GM12873 (cell line): ENCODE measurements around the gene FREM1.

Source experiments
- TF ChIP-seq, protein P1 (sequence below): IDR thresholded peaks from 2 replicates; pipeline ENCODE4 v1.5.1; 2012; ENCODE audit warnings: low read depth, mild to moderate bottlenecking, moderate library complexity, low read length, control low read depth; ENCODE audit not compliant: insufficient read depth; ENCODE audit errors: missing control alignments

Gene FREM1

DNA sequence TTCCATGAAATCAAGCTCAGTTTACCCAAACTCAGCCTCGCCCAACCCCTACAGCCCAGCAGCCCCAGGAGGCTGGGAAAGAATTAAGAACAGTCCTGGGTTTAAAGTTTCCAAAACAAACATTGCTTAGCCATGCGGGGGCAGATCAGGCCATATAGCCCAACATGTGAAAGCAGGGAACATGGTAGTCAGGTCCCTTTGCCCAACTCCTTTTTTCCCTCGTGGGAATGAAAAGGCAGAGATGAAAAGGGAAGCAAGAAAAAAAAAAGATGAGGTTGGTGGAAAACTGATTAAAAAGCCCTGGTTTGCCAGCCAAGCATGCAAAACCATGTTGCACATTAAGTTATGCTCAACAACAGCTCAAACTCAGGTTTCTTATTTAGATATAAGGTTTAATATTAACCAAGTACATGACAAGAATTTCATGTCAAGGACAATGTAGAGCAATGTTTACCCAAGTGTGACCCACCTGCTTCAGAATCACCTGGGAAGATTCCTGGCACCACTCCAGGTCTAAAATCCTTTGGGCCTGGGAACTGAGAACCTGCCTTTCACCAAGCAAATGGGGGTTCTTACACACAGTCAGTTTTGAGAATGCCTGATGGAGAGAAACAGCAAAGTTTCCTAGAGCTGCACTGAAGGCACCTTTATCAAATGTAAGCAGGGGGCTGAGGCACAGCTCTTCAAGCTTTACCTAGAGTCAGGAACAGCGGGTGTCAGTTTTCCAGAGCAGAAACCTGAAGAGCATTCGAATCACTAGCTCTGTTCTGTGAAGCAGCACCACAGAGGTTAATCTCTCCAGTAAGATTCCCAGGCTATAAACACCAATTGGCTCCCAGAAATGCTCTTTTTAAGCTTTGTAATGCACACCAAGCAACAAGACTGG, 1.7 kb downstream of the FREM1 start:
- TF ChIP-seq, protein P1, sequence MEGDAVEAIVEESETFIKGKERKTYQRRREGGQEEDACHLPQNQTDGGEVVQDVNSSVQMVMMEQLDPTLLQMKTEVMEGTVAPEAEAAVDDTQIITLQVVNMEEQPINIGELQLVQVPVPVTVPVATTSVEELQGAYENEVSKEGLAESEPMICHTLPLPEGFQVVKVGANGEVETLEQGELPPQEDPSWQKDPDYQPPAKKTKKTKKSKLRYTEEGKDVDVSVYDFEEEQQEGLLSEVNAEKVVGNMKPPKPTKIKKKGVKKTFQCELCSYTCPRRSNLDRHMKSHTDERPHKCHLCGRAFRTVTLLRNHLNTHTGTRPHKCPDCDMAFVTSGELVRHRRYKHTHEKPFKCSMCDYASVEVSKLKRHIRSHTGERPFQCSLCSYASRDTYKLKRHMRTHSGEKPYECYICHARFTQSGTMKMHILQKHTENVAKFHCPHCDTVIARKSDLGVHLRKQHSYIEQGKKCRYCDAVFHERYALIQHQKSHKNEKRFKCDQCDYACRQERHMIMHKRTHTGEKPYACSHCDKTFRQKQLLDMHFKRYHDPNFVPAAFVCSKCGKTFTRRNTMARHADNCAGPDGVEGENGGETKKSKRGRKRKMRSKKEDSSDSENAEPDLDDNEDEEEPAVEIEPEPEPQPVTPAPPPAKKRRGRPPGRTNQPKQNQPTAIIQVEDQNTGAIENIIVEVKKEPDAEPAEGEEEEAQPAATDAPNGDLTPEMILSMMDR = no peak

DNA sequence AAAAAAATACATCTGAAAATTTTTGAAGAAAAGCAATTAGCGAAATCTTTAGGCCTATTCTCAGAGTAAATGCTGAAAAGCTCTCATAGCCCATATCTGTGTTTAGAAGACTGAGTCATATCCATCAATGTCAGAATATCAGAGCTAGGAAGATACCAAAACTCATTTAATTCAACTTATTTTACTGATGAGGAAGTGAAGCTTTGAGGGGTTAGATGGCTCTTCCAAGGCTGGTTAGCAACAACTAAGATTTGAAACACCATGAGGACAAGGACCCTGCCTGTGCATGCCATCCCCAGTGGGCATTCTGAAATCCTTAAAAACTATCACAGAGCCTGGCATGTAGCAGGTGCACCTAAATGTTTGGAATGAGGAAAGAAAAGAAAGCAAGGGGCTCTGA, 2.5 kb downstream of the FREM1 start:
- TF ChIP-seq, protein P1 = no peak

DNA sequence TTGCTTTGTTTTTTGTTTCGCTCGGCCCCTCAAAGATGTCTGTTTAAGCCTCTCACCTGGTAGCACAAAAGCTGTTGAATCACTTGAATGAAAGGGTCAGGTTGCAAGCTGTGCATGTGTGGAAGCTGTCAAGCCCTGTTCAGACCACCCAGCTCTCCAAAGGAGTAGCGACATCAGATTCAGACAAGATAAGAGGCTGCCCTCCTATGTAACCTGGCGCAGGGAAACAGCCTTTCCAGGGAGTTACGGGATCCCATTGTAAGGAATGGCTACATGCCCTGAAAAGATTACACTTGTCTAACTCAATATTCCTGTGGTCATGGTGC, 2.9 kb downstream of the FREM1 start:
- TF ChIP-seq, protein P1 = no peak

DNA sequence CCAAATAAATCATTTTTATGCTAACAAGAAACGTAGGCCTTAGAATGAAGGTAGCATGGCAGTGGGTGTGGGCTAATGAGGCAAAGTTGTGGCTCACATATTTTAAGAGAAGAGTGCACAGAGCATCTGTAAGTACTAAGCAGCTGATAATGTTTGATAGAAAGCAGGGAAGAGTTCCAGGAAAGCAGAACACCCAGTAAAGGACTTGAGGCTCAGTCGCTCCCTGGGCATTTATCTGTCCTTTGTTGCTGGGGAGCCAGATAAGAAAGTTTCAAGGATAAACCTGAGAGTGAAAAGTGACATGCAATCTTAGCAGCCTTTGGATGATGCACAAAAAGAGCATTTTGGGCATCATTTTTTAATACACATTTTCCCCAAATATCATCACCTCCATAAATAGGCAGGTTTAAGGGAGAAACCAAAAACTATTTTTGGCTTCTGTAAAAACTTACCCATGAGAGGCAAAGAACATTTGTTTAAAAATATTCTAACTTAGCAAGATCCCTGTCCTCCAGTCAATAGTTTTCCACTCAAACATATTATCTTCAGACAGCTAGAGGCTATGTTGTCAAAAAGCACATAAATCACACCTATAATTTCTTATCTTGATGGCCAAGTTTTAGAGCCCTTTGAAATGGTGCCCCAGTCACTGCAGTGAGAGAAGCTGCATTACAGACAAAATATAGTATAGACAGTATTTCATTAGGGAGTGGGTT, 3.4 kb downstream of the FREM1 start:
- TF ChIP-seq, protein P1 = no peak

DNA sequence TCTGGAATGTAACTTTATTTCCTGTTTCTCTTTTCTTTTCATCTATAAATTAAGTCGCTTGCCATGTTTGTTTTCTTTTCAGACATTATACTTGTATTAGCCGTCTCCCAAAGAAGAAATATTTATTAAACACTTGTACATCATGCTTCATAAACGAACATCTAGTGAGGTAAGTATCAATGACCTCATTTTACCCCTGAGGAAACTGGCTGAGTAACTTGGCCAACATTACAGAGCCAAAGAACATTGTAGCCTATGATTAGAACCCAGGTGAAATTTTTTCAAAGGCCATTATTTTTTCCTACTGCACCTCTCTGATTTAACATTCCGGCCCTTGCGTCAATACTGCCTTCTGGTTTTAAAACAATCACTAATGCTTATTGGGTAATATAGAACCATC, 4.2 kb downstream of the FREM1 start:
- TF ChIP-seq, protein P1 = no peak

DNA sequence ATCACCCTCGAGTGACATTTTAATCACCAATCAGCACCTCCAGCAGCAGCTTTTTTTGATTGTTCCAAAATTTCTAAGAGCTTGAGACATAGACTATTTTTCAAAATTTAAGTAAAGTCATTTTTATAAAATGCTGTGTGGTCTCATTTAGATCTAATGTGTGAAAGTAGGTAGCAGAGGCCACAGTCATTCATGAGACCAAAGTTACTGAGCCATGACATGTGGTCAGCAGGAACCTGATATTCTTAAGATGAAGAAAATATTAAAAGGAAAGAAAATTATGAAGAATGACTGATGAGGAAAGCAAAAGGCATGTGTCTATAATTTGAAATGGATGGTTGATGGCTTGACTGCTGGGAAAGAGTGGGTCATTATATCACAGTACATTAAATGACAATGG, 7.2 kb downstream of the FREM1 start:
- TF ChIP-seq, protein P1 = no peak

DNA sequence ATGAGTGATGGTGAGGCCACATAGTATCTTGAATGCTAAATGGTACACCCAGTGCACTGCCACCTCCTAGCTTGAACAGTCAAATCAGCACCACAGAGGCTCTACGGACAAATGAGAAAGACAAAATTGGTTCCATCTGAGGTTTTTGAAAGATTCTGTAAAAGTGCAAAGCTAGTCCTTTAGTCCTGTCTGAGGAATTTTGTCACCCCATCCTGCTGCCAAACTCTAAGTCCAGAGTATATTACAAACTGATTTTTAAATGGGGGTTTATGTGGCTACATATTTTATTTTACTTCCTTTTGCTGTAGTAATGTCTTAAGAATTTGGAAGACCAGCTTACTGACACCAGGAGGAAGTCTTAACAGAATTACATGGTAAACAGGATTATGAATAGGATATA, 7.7 kb downstream of the FREM1 start:
- TF ChIP-seq, protein P1 = no peak
